Glomerular endothelial cell (primary cell): ENCODE data around the gene TMEM123. TPM values are rescaled to one million over a fixed set of nuclear protein-coding genes. Genes with fewer than 3 reads are reported as not detected.

Experiments
- DNase-seq: peaks from one replicate; pipeline ENCODE4 v3.0.0-alpha.2; 2011; ENCODE audit warnings: low read depth, low spot score; ENCODE audit errors: extremely low read depth
- total RNA-seq: library from RNA; depleted of rRNA; stranded (reverse); fragments of >200 nt; gene quantifications from 2 replicates; pipeline ENCODE4 v1.2.3, GENCODE V29; 2015

TMEM123 gene
- total RNA-seq, 1 donor from 2014 or later: 149 TPM

DNA sequence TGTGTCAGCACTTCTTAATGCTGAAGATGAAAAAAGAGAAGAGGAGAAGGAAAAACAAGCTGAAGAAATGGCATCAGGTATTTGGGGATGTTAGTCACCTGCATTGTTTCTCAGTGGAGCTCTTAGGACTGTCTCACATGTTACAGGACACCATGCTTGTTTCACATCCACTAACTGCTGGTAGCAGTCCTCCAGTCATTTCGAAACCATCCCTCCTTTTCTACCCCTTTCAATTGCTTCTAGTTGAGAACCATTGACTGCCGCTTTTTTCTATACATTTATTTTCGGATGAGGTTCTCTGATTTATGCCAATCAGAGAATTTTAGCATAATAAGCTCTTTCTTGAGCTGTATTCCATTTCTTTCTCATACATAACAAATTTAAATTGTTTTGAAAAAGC, 84.1 kb downstream of the TMEM123 start:
- no peak for DNase-seq

DNA sequence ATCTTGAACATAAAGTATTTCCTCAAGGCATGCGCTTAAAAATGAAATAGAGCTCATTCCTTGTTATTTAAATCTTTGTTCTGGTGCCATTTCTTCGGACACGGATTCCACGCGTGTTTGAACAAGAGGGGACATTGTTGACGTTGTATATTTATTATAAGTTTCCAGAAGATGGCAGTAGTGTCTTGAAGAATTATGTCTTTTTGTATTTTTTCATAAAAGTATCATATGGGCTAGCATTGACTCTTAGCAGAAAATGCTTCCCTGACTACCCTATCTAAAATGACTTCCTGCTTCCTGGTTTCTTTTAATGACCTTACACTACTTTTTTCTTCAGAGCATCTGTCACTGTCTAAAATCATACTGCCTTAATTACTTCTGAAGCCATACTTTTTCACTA, 85.2 kb downstream of the TMEM123 start:
- DNase-seq: no peak

DNA sequence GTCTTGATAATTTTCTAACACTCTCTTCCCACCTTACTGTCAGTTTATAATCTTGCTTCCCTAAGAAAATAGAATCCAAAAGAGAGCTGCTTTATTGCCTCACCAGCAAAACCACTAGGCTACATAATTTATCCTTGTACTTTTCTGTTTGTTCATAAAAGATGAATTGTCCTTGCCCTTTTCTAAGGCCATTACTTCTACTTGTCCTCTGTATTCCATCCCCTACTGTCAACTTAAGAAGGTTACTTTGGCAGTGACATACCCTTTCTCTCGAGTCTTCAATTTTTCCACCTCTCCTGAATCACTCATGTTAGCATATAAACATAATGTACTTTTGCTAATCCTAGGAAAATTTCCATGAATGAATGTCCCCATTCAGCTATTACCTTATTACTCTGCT, 87.6 kb downstream of the TMEM123 start:
- DNase-seq: no peak

DNA sequence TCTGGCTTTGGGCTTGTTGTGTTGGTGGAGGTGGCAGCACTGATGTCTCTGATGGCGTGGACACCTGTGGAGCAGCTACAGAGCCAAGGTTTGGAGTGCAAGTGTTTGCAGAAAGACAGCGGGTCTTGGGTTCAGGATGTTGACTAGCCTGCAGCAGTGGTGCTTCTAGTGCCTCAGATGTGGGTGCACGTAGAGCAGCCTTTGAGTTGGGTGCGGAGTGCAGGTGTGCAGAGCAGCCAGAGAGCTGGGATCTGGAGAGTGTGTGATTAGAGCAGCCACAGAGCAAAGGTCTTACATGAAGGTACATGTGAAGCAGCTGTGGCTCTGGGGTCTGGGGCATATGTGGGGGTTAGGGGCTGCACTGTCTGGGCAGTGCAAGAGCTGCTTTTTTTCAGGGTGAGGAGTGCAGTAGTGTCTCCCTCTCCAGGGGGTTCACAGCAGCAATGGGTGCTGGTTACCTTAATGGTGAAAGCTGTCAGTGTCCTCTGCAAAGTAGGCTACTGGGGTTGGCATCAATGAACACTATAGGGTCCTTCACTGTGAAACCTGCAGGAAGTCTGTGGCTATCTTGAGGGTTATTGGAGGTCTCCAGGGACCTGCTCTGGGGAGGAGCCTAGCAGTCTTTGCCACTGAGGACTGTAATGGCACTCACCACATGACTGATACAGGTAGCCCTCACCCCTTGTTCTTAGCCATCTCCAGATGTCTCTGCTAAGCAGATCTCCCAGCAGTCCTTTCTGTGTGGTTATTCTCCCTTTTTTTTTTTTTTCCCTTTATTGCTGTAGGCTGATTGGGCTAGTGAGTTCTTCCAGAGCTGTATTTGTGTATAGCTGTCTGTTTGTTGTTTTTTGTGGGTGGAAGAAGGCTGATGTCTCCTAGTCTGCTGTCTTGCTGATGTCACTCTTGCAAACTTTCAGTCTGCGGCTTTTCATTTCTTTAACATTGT, 91.2 kb downstream of the TMEM123 start:
- no peak for DNase-seq

DNA sequence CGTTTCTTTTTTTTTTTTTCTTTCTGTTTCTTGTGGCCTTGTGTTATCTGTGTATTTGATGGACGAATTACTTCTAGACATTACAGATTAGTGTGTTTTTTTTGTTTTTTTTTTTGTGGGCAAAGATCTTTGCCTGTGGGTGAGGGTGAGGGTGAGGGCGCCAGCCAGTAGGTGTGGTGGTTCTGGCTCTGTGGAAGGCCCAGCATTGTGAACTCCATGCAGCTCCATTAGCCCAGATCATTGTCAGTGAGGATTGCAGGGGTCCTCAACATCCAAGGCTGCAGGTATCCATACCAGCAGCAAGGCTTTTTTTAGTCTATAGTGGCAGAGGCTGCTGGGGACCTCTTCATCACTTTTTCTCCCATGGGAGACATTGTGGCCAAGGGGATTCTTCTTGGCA, 91.9 kb downstream of the TMEM123 start:
- DNase-seq: no peak

DNA sequence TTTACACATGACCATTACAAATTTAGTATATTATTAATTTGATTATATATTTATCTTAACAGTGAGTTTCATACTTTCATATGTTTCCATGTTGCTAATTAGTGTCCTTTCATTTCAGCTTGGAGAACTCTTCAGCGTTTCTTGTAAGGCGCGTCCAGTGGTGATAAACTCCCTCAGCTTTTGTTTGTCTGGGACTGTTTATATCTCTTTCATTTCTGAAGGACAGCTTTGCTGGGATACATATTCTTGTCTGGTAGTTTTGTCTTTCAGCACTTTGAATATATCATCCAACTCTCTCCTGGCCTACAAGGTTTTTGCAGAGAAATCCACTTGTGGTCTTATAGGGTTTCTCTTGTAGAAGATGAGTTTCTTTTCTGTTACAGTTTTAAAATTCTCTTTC, 93.2 kb downstream of the TMEM123 start:
- DNase-seq: no peak

DNA sequence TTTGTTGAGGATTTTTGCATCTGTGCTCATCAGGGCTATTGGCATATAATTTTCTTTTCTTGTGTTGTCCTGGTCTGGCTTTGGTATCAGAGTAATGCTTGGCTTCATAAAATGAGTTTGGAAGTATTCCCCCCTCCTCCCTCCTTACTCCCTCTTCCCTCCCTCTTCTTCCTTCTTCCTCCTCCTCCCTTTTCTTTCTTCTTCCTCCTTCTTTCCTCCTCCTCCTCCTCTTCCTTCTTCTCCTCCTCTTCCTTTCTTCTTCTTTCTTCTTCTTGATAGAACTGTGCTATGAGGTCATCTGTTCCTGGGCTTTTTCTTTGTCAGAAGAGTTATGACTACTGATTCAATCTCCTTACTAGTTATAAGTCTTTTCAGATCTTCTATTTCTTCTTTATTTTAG, 95.4 kb downstream of the TMEM123 start:
- no peak for DNase-seq

DNA sequence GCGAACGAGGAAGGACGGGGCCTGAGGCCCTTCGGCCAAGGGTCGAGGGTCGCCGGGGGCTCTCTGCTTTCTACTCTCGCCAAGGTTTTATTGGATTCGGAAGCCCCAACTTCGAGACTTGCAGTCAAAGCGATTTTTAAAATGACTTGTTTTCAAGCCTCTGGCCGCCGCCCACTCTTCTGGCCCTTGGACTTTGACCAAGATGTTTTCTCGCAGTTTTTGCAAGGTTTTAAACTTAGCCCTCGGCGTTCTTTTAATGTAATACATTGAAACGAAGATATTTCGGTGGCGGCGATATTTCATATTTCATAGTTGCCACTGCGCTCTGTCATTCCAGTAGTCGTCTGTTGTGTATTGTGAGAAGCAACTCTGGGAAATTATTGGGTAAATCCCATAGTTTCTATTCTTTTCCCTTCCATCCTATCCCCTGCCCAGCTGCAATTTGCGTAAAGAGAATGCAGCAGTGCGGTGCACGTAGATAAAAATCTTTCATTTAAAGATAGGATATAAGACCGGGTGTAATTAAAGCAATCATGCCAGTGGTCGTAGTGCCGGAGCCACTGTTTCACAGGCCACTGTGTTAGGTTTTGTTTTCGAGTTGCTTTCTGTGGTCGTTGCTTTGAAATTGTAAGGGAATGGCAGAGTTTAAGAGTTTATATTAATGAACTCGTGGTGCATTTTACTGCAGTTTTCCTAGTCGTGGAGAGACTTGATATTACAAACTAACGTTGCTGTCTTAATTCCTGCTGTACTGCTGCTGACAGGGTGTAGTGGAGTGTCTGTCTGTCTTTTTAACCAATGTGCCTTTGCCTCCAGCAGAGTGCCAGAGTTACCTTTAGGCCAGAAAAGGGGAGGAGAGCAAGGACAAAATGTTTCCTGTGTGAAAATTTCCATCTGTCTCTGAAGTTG, 104.8 kb downstream of the TMEM123 start:
- no peak for DNase-seq

DNA sequence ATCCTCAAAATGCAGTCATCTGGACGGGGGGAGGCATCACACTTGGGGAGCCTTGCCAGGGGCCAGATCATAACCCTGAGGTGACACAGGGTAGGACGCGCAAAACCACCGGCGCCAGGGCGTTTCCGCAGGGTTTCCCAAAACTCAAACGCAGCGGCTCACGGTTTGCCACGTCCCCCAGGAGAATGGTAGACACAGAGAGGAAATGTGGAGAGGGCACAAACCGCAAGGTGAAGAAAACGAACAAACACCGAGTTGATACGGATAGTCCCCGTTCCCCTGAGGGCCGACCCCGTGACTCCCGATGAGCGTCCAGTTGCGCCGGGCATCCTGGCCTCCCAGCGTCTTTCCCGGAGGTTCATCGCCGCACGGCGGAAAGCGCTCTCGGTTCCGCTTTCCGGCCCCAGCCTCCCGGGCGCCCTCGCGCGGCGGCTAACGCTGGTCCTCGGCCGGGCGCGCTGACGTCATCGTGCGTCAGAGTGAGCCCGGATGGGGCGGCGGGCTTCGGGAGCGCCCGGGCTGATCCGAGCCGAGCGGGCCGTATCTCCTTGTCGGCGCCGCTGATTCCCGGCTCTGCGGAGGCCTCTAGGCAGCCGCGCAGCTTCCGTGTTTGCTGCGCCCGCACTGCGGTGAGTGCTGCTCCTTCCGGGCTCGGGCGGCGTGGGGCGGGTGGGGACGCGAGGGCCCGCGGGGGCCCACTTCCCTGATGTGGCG, 105.7 kb downstream of the TMEM123 start, which contains the start of gene BIRC2:
TSS of gene BIRC2 (plus strand) at position 467 of the 714 bp plus-strand sequence. CDS start 2,641 bp downstream, outside the sequence.
- DNase-seq: no peak

DNA sequence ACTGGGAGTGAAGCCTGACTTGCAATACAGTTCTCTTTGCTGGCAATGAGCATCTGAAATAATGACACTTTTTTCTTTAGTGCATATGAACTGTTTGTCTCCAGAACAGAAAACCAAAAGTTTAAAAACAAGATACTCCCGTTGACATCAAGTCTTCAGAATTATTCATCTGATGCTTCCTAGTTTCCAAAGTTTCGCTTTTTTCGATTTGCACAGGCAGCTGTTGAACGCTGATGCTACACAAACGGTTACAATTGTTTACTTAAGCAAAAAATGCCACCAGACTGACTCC, 106.2 kb downstream of the TMEM123 start:
- no peak for DNase-seq

Other genes starting within 250 kb of the TMEM123 start
- gene BIRC3, start 135.3 kb downstream of the TMEM123 start, total RNA-seq: 5.6 and 7.3 TPM in 2 replicates
- gene BIRC2, start 105.6 kb downstream of the TMEM123 start, total RNA-seq: 46.0 and 54.7 TPM in 2 replicates
- gene MMP7, start 78.0 kb upstream of the TMEM123 start, total RNA-seq: 9.8 and 57.1 TPM in 2 replicates
- gene MMP20, start 172.6 kb upstream of the TMEM123 start, total RNA-seq: not detected in 2 replicates